ENCODE data around the gene BCL2A1. TPM values are rescaled to one million over a fixed set of nuclear protein-coding genes. Genes with fewer than 3 reads are reported as not detected.

Gene BCL2A1
- total and polyA plus RNA-seq, 10 of the 15 experiments (the other 5 are each of a cell fraction or from before 2014, with no cell fraction given): 181 to 570 (median 321) TPM

- H3K36me3 ChIP-seq (ENCODE audit: control insufficient read depth in 2 of 2, insufficient read depth in 2 of 2, low read length in 1 of 2): no peaks in the 10 kb centered on the region
- POLR2A ChIA-PET: interaction anchor here (0.7 to 2.2 kb wide), 5 partner anchors 43 to 133 kb away, joined by 4 to 13 read pairs (median 6); no protein-coding TSS in a partner anchor
- CTCF ChIA-PET: interaction anchor here (1.5 to 4.9 kb wide), 7 partner anchors 9 to 610 kb away, joined by 5 to 73 read pairs (median 7); no protein-coding TSS in a partner anchor
- no peak overlapping the region for H3K4me3 ChIP-seq
- ATAC-seq (no peak), FAIRE-seq (no peak), DNase-seq (ENCODE audit: low read depth, low spot score) (no peak)
- no peak overlapping the region for H3K9ac ChIP-seq (ENCODE audit: control insufficient read depth, insufficient read depth, low read length)
- no peak overlapping the region; the same call in 1 of the 2 replicates for H3K27ac ChIP-seq (ENCODE audit: control insufficient read depth, insufficient read depth)
- no peaks in the 10 kb centered on the region for H3K27me3 ChIP-seq (replicated peaks in 1 of 2; ENCODE audit: control insufficient read depth in 2 of 2, insufficient read depth in 2 of 2, low read length in 1 of 2)
- H3K79me2 ChIP-seq (ENCODE audit: control insufficient read depth, insufficient read depth, low read length): no peaks in the 10 kb centered on the region
- intact Hi-C loops (cut with micrococcal nuclease; ENCODE audit: unreplicated experiment): loop anchor here (1.0 kb wide), 1 partner anchor 88 kb away; no protein-coding TSS in a partner anchor
- no peaks in the 10 kb centered on the region for H3K9me3 ChIP-seq (replicated peaks; ENCODE audit: control insufficient read depth, insufficient read depth, low read length)
- WGBS (ENCODE audit: insufficient coverage, insufficient replicate concordance, low lambda C conversion rate, missing lambda C conversion rate): 100% methylated on average over 8 of the region's 8 CpGs
- no peaks in the 10 kb centered on the region for H4K20me1 ChIP-seq (ENCODE audit: control insufficient read depth, insufficient read depth)
- BruUV-seq (replicated peaks): no TSS peak
- in situ Hi-C loops (cut with MboI): loop anchor here (10.0 kb wide), 2 partner anchors 216 to 606 kb away; no protein-coding TSS in a partner anchor
- no peak overlapping the region for H2AFZ ChIP-seq (ENCODE audit: control insufficient read depth, low read depth, low read length)
- TF ChIP-seq POLR2AphosphoS2 (IDR thresholded peaks at IDR 0.05; ENCODE audit: low read depth, low read length) (no peak), NKRF (conservative IDR thresholded peaks at IDR 0.05) (no peak), CREM (IDR thresholded peaks at IDR 0.05; ENCODE audit: low read depth) (no peak), SMARCA5 (IDR thresholded peaks at IDR 0.05) (no peak), IRF5 (IDR thresholded peaks at IDR 0.05; ENCODE audit: borderline replicate concordance) (no peak), CBFB (IDR thresholded peaks at IDR 0.05; ENCODE audit: low read depth) (no peak), MXI1 (IDR thresholded peaks at IDR 0.05; ENCODE audit: low read depth, low read length) (no peak), ESRRA (IDR thresholded peaks at IDR 0.05; ENCODE audit: low read length) (no peak), LARP7 (IDR thresholded peaks at IDR 0.05) (no peak), STAT1 (conservative IDR thresholded peaks at IDR 0.05) (no peak), MAX (IDR thresholded peaks at IDR 0.05; ENCODE audit: low read depth, low read length) (no peak), PRDM15 (CRISPR knock-in tag; IDR thresholded peaks at IDR 0.05) (no peak), TCF7 (IDR thresholded peaks at IDR 0.05; ENCODE audit: borderline replicate concordance) (no peak)
- H3K4me2 ChIP-seq (ENCODE audit: control insufficient read depth, insufficient read depth): no peak overlapping the region
- peaks cover 18% of the 10 kb centered on the region for H3K4me1 ChIP-seq (ENCODE audit: control insufficient read depth, insufficient read depth, low read length)
- SMC1A ChIA-PET (ENCODE audit: uncharacterized antibody, unreplicated experiment): interaction anchor here (0.5 to 5.0 kb wide), 13 partner anchors 13 to 138 kb away, joined by 3 to 71 read pairs (median 6); no protein-coding TSS in a partner anchor
- RAD21 ChIA-PET (ENCODE audit: unreplicated experiment): interaction anchor here (1.3 to 2.3 kb wide), 5 partner anchors 14 to 93 kb away, joined by 4 to 9 read pairs (median 7); no protein-coding TSS in a partner anchor
Observed at GRCh38 chr15:79990997-79991334, 20.0 kb upstream of the BCL2A1 start.

All from GM12878 (cell line).